DLD1 (cell line): ENCODE measurements around the gene SASH3.

ENCODE experiments used
- in situ Hi-C: cut with HindIII; loops from 2 replicates; pipeline ENCODE4 v1.10.0; 2017; ENCODE audit warnings: low sequenced_read_pairs

Gene SASH3

DNA sequence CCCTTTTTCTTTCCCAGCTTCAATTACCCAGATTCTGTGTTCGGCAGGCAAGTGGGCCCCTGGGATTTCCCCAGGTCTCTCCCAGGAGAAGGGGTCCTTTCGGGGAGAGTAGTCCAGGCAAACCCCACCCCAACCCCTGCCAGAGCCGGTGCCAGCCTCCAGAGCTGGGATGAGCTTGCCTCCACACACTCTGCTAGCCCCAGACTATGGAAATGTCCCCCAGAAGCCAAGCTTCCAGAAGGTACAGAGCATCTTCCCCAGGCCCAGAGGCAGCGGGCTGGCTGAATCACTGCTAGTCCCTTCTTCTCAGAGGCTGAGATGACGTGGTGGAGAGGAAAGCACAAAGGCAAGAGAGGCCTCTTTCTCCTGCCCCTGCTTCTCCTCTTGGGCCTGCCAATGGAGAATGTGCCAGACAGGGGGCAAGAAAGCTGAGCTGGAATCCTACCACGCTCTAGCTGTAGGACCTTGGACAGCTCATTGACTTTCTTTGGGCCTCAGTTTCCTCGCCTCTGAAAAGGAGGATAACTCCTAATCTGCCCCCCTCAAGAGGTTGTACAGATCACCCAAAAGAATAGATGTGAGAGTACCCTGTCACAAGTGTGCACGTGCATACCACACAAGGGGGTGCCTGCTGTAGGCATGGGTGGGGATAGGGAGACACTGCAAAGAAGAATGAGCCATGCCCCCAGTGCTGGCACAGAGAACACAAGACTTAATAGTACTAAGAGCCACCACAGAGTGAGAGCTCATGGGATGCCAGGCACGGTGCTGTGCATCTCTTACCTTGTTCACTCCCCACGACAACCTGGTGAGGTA lies 2.1 kb downstream of the SASH3 start:
- in situ Hi-C loops: no loop called here

GRCh38 chrX:129782706-129783105 lies 3.0 kb downstream of the SASH3 start:
- in situ Hi-C loops: no loop called here

- in situ Hi-C loops: no loop called here
Observed at GRCh38 chrX:129783291-129783713, 3.6 kb downstream of the SASH3 start.

GRCh38 chrX:129784371-129784770 lies 4.6 kb downstream of the SASH3 start:
- in situ Hi-C loops: no loop called here

- in situ Hi-C loops: no loop called here
Observed at GRCh38 chrX:129785160-129785947, 5.6 kb downstream of the SASH3 start.

DNA sequence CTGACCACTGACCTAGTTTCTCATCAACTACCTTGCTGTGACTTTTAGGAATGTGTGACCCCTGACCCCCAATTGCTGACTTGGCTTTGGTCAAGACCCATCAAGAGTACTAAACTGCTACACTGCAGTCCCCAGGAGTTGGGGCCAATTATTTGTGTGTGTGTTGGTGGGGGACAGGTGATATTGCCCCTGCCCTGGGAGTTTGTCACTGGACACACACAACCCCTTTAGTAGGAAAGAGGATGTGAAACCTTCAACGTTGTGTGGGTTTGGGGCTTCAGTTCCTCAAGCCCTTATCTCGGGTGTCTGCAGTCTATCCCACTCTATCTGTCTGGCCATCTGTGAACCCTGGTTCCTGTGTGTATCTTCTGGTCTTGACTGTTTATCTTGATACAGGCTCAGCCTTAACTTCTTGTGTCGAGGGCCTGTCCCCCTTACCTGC lies 6.5 kb downstream of the SASH3 start:
- in situ Hi-C loops: no loop called here

DNA sequence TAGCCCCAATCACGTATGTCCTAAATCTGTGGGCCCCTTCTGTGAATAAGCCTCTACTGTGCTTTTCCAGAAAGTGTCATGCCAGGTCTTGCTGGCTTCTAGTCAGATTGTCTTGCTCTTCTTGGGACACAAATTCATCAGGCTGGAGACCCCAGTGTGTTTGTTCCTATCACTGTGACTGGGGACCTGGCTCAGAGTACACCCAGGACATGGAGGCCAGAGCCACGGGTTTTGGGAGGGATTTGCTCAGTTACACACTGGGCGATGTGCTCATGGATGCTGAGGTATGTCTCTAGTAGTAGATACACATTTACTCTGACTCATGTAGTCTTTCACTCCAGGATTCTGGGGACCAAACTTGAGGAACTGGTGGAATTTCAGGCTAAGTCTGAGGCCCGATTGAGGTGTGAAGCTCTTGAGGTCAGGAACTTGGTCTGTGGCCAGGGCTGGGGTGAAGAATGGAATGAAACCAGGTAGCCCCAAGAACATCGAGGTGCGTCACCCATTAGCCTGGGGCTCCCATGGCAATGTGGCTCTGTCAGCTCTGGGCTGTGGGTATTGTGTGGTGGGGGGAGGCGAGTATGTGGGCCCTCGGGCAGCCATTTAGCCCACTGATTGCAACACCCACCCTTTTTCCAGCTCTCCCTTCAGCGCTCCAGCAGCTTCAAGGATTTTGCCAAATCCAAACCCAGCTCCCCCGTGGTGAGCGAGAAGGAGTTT lies 7.7 kb downstream of the SASH3 start:
- in situ Hi-C loops: no loop called here

GRCh38 chrX:129788527-129788926 lies 8.8 kb downstream of the SASH3 start:
- in situ Hi-C loops: no loop called here

DNA sequence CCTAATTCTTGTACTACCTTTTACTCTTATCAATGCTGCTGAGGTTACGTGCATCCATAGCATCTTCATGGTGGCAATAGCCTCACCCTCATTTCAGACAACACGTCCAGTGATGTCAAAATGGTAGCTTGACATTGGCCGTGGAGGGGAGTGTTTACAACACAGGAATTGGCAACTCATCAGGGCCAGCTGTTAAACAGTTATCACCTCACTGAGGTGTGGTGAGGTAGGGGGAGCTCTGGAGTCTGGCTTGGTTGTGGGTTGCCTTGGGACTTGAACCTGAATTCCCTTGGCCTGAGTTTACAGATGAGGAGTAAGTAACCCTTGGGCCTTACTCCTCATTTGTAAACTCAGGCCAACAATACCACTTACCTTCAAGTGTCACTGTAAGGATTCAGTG lies 10.4 kb downstream of the SASH3 start:
- in situ Hi-C loops: no loop called here

DNA sequence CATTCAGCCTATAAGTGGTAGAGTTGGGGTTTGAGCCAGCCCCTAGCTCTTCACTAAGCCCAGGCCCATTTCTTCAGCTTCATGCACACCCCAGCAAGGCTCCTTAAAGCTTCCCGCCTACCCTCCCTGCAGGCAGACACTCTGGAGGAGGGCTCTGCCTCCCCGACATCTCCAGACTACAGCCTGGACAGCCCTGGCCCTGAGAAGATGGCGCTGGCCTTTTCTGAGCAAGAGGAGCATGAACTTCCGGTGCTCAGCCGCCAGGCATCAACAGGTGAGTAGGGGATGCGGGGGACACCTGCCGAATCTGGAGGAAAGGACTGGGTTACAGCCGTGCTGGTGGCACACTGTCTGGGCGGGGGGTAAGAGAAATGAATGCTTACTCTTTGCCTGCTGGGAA lies 11.1 kb downstream of the SASH3 start:
- in situ Hi-C loops: no loop called here

DNA sequence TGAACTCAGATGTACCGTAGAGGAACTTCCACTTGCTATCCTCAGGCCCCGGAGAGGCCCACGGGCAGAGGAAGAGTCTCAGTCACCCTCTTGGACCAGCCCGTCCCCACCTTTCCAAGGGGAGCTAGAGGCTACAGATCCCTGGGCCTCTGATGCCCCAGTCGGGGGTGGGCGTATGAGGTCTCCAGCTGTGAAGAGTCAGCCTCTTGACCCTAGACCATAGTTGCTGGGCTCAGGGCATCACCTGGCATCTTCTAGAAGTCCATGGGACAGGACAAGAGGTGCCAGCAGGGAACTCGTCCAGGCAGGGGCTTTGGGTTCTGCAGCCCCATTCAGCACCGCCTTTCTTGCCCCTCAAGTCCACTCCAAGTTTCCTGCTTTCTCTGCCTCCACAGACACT lies 11.6 kb downstream of the SASH3 start:
- in situ Hi-C loops: no loop called here

GRCh38 chrX:129791961-129792570 lies 12.3 kb downstream of the SASH3 start:
- in situ Hi-C loops: no loop called here

DNA sequence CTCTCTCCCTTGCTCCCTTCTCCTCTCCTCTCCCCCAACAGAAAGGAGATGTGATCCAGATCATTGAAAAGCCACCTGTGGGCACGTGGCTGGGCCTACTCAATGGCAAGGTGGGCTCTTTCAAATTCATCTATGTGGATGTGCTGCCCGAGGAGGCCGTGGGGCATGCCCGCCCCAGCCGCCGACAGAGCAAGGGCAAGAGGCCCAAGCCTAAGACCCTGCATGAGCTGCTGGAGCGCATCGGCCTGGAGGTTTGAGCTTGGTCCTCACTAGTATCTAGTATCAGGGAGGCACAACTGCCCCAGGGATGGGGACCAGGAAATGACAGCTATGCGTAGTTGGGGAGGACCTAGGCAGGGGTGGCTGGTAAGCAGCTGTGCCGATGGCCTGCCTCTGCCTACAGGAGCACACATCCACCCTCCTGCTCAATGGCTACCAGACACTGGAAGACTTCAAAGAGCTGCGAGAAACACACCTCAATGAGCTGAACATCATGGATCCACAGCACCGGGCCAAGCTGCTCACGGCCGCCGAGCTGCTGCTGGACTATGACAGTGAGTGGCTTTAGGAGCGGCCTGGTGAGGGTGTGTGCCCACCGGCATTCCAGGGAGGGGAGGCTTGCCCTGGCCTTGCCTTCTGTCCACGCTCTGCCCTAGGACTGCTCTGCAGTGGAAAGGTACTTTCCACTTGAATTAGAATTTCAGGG lies 13.0 kb downstream of the SASH3 start:
- in situ Hi-C loops: no loop called here

DNA sequence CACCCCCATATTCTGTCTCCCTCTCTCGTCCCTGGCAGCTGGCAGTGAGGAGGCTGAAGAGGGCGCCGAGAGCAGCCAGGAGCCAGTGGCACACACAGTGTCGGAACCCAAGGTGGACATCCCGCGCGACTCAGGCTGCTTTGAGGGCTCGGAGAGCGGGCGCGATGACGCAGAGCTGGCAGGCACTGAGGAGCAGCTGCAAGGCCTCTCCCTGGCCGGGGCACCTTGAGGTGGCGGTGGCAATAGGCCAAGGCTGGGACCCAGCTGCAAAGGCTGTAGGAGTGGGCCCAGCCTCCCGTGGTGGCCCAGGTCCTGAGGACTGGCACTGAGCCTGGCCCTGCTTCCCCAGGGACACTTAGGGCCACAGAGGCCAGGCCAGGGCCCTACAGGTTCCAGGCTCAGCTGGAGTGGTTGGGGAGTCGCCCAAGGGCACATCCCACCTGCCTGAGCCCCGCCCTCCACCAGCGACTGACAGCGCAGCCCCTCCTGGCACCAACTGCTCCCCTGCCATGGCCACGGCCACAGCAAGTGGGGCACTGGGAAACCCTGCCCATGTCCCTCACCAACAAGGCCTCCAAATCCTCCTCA lies 13.9 kb downstream of the SASH3 start:
- in situ Hi-C loops: no loop called here

GRCh38 chrX:129795584-129795983 lies 15.8 kb downstream of the SASH3 start:
- in situ Hi-C loops: no loop called here

DNA sequence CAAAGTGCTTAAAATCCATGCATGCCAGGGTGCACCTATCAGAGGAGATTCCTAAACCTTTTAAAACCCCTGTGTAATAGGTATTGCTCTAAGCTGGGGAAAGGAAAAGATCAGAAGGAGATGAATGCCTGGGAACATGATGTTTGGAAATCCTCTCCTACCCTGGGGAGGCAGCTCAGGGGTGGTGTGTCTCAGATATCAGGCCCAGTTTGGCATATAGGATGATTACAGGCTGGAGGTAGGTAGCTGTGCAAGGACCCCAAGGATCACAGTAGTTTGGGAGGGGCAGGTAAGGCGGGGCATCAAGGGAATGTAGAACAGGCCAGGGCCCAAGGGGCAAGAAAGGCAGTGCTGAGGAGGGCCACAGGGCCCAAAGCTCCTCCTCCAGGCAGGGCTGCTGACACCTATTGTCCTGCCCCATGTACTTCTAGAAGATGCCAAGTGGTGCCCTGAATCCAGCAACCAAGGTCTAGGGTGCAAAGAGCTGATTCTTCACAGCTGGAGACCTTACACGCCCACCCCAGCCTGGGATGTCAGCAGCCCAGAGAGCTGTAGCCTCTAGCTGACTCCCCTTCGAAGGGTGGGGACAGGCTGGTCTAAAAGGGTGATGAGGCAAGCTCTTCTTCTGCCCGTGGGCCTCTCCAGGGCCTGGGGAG lies 17.6 kb downstream of the SASH3 start:
- in situ Hi-C loops: no loop called here

DNA sequence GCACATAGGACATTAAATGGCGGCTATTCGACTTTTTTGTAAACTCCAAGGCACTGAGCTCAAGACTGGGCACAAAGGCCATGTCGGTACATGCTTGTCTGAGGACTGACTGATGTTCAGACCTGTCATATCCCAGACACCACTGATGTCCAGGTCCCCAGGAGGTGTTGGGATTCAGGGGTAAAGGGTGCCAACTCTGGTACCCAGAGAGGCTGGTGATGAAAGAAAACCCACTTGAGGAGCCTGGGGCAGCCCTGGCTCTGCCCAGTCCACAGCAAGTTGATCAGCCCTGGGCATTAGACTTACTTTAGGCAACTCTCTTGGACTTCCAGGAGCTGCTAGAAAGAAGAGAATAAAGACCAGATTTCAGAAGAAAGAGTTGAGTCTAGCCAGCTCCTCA lies 18.7 kb downstream of the SASH3 start:
- in situ Hi-C loops: no loop called here

DNA sequence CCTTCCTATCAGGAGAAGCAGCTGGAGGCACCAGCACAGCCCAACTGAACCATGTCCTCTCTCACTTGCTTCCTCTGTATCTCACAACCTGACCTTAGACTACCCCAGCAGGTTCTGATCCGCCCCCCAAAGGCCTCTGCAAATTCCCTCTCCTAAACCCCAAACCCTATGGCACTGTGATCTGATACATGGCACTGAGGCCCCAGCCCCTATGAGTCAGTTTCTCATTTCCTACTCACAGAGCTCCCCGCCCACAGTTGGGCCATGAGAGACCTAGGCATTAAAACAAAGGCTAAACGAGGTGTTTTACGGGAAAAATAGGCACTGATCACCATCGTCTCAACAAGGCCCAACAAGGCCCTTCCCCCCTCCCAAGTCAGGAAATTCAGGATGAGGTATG lies 19.1 kb downstream of the SASH3 start:
- in situ Hi-C loops: no loop called here

DNA sequence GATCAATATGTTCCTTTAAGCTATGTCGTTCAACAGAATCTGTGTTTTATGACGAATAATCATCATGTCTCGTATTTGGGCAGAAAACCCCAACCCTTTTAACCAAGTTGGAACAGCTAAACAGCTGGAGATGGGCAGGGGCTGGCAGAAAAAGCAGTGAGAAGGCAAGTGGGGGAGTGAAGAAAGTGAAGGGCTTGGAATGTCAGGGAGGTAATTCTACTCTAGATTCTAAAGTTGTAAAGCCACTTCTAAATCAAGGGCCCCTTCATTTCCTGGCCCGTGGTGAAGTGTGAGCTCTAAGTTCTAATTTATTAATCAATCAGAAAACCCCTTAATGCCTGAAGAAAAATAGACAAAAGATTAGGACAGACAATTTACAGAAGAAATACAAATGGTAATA lies 20.4 kb downstream of the SASH3 start:
- in situ Hi-C loops: no loop called here

DNA sequence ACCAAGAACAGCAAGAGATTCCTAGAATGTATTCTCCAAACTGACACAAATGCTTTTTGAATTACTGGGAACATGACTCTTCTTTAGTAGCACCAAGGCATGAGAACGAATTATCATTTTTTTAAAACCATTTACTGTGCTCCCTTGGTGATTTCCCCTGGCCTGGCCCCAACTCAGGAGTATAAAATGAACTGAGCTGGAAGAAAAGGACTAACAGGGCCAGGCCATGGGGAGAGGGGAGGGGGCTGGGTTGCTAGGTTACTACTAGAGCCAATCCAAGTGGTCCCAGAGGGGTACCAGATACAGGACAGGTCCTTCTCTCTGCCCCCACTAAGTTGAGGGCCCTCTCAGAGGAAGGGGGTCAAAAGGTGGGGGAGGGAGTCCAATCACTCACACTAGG lies 23.1 kb downstream of the SASH3 start:
- in situ Hi-C loops: no loop called here
